Urothelium cell line (cell line): Measurements from ENCODE around the gene TOB2.
"Not testable (repeated sequence)": the region's sequence is repeated elsewhere in the genome, so short reads cannot be mapped to it uniquely, and the experiment has no call there.

Experiments
- DNase-seq: peaks from one replicate; pipeline ENCODE4 v3.0.0; 2011; ENCODE audit warnings: low spot score, mixed read lengths
- FAIRE-seq: peaks from 2 replicates; lab custom pipeline; 2011; peaks lifted over from hg19 to GRCh38; lab: Jason Lieb, UNC

The TOB2 gene

DNA sequence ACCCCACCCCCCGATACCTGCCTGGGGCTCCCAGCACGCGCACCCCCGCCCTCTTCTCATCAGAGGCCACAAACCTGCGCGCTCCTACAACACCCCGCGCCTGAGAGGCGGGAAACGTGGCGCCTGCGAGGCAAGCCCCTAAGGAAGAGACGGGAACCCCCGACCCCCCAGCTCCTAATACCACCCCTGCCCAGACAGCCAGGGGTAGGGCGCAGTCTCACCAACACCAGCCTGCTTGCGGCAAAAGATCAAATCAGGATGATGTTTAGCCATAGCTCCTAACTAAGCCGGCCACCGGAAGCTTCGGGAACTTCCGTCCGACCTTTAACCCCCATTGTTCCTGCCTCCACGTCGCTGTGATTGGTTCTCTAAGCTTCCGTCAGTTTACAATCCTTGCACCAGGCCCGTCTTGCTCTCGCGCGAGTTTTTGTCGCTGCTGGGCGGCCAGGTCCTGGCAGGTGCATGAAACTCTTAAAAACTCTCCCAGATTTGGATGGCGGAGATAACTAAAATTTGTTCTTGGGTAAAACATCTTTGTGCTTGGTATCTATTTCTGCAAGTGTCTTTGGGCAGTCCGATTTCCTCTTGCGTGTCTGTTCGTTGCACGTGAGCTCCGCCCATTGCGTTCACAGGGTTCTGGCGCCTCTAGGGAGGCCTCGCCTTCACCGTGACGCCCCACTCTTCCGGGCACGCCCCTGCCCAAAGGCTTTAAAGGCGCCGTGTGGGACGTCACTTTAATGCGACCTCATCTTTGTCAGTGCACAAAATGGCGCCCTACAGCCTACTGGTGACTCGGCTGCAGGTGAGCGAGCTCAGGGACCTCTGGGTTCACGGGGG lies 22.0 kb upstream of the TOB2 start, which contains the start of the genes ACO2 and PHF5A:
ACO2 (plus strand) TSS at position 737 of the 837 bp plus-strand sequence; CDS start at position 767, 30 bp downstream.
PHF5A (minus strand) TSS at position 312 of the 837 bp plus-strand sequence; CDS start at position 273, 39 bp downstream.
- FAIRE-seq (peak; percentile 88), DNase-seq (peak; percentile 98)

DNA sequence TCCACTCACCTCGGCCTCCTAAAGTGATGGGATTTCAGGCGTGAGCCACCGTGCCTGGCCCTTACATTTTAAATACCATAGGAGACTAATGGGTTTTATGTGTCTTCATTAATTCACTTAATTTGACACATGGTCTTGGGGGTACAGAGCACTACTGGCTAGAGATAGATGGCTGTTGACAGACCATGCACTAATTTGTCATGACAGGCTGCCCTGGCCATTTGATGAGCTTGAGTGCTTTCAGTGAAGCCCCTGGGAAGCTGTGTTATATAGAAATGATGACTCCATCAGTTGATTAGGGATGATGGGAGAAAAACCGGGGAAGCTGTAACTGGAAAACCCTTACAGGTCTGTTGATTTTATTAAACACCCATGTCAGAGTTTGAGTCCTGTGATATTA lies 15.3 kb upstream of the TOB2 start:
- no peak for DNase-seq
- FAIRE-seq, result no peak

DNA sequence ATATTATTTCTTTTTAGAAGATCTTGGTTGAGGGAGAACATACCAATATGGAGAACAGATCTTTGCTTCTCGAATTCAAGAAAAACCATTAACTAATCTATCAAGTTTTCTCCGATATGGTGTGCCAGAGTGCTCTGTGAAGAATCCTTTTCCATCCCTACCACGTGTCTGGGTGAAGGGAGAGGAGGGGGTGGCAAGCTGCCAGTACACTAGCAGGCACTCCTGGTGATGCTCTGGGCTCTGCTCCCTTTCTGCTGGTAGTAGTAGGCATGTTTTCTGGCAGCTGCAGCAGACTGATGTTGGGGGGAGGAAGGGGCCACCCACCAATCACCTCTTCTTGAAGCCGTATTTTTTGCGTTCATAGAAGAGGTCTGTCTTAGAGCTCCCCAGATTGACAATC lies 13.5 kb upstream of the TOB2 start:
- not testable (repeated sequence) for FAIRE-seq, DNase-seq

DNA sequence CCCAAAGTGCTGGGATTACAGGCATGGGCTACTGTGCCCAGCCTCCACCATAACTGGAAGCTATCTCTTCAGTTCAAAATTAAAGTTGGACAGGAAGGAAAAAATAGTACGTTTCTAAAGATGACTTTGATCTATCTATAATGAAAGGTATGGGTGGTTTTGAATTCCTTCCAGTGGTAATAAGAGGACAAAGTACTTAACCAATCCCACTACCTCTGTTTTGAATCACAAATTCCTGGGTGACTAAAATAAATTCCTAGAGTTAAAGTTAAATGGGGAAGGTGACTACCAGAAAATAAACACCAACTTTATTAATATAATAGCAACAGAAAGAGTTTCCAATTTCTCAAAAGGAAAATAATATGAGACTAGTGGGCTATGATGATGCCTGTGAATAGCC lies 12.8 kb upstream of the TOB2 start:
- FAIRE-seq, result no peak

DNA sequence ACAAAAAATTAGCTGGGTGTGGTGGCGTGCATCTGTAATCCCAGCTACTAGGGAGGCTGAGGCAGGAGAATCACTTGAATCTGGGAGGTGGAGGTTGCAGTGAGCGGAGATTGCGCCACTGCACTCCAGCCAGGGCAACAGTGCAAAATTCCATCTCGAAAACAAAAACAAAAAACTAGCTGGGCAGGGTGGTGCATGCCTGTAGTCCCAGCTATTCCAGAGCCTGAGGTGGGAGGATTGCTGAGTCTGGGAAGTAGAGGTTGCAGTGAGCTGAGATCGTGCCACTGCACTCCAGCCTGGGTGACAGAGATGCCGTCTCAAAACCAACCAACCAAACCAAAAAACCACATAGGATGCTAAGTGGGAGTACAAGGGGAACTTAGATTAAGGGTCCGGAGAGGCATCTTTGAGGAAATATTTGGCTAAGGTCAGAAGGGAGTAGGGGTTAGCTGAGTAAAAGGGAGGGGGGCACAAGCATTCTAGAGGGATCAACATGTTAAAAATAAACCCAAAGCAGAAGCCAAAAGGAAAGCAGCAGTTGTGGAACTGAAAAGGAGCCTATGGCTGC lies 11.6 kb upstream of the TOB2 start:
- no peak for DNase-seq
- no peak for FAIRE-seq

More for the DNA sequence above, 12.8 kb upstream of the TOB2 start:
- DNase-seq, result no peak

DNA sequence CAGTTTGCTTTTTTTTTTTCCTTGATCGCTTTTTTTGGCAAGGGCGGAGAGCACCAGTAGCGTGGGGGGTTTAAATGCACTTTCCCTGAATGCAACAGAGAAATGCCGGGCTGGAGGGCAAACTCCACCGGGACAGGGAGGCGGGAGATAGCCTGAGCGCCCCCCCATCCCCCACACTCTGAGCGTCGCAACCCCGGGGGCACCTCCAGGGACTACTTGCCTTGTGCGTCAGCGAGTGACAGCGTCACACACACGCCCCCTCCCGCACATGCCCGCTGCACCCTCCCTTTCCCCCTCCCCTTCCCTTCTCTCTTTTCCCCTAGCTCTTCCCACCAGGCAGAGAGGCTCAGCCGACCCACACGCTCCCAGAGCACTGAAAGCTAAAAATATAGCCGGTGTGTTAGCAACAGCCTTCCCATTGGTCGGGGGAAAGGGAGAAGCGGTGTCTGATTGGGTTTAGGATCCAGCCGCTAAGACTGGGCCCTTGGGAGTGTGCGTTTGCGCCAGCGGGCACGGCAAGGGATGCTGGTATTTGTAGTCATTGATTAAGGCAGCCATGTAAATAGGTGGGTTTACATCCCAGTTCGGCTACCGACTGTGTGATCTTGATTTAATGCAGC lies 1.7 kb upstream of the TOB2 start:
- FAIRE-seq, result peak; percentile 94
- peak; percentile 96 for DNase-seq

DNA sequence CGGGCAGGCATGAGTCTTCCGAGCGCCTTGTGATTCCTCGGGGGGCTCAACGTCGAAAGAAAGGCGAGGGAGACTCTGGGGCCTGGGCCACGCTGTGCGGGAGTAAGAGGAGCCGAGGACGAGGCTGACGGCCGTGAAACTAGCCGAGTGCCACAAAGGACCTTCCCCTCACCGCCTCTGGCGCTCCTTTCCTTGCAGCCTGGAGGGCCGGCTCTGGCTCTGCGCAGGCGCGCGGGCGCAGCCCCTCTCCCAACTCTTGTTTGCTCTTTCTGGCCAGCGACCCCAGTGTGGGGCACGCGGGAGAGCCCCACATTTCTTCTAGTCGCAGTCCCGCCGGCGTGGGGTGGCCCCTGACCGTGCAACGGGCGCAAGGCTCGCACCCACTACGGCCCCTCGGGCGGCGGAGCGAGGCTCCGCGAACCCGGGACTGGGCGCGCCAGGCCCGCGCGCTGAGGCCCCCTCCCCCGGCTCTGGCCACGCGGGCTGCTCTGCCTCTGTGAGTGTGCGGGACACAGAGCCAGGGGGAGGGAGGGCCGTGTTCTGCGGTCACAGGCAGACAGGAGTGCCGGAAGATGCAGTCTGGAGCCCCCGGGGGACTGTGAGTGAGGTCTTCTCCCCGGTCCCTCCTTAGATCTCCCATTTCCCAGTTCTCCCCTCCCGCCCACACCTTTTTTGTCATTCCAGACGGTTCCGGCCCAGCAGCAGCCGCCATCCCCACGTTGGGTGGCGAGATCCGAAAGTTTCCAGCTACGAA lies 1.0 kb upstream of the TOB2 start:
- peak; percentile 56 for DNase-seq
- FAIRE-seq, result no peak

DNA sequence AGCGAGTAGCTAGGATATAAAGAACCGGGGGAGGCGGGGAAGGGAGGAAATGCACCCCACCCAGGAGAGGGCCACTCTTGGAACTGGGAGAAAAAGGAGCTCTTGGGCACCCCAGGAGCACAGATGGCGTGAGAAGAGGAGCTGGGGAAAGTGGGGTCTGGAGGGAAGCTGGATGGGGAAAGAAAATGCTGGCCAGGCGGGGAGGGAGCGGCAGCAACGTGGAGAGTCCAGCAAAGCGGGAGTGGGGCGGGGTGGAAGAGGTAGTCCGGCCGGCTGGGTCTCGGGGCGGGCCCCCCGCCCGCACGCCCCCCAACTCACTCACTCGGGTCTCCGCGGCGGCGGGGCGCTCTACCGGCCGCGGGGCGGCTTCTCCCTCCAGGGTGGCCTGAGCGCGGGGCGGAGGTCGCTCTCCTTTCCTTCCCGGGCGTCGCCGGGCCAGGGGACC lies 522 bp downstream of the TOB2 start:
- no peak for FAIRE-seq
- no peak for DNase-seq

DNA sequence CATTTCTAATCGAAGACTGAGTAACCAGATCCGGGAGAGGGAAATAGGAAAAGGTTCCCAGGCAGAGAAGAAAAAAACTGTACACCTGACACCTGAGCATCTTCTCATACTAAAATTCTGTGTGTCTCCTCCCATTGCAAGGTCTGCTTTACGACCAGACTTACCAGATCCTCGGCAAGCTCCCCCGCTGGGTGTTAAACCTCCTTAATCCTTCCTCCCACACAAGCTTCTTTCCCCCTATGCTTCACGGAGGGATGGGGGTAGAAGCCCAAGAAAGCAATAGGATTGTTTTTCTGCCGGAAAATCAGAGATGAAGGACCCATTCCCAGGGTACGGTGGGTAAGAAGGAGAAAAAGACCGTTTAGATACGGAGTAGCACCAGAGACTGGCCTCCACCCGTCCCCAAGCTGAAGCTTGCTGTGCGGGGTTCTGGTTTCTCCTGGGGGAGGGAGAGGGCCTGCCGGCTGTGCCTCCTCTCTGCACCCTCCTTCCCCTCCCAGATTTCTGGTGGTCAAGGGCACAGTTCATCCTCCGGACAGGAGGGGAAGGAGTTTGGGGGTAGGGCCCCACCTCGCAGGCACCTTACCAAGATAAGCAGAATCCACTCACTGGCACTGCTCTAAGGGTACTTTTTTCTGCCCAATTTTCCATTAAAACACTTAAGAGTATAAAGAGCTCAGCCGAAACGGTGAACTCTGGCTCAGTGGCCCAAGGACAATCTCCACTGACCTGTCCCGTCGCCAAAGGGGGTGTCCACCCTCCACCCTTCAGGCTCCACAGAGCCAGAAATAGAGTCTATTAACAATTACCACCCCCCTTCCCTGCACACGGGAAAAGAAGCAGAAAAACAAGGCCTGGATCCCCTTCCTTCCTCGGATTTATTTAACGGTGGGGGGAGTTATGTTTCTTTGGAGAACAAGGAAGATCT lies 1.2 kb downstream of the TOB2 start:
- FAIRE-seq (no peak), DNase-seq (no peak)

DNA sequence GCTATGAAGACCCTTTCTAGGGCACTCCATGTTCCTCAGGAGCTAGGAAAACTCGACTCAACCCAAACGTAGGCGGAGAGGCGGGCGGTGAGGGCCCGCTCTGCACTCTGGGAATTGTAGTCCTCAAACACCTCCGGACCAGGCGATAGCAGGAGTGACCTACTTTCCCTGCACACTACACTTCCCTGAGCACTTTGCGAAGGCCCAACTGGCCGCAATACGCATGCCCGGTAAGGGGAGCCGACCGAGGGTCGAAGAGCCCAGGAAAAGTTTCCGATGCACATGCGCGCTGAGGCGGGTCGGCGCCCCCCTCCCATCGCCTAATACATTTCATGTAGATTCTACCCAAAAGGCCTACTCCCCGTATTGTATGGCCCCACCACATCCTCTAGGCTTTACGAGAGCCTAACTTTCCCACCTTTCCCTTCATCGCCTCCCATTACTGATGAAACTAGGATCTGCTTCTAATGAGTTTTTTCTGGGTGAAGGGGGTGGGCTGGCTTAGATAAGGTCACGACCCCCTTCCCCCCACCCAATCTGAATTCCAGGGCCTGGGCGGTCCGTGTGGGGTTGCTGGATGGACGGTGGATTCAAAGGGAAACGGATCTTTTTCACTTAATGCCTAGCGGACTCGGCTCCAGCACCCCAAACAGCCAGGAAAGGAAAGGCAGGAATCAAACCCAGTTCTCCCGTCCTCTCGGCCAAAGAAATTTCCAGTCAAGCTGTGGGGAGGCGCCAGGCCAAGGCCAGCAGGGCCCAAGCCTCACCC lies 2.1 kb downstream of the TOB2 start:
- DNase-seq, result peak; percentile 95
- peak; percentile 30 for FAIRE-seq

DNA sequence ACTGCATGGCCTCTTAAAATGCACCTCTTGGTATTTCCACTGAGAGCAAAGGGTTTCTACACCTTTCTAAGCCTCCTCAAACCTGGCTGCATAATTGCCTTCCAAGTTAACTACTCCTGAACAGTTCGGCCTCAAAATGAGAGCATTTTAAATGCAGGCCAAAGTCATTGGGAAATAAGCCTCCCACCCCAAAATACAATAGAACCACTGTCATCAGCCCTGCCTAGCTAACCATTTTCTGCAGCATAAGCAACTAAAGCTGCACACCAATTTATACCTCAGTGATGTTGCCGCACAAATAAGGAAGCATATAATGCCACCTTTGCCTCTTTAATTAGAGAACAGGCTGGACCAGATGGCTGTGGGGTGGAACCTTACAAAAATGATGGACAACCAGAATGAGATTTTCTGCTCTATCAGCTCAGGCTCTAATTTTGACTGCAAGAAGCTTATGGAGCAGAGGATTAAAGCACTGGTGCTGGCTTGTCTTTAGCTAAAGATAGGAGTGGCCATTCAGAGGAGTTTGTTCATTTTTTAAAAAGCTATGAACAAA lies 4.3 kb downstream of the TOB2 start:
- FAIRE-seq, result no peak
- no peak for DNase-seq

DNA sequence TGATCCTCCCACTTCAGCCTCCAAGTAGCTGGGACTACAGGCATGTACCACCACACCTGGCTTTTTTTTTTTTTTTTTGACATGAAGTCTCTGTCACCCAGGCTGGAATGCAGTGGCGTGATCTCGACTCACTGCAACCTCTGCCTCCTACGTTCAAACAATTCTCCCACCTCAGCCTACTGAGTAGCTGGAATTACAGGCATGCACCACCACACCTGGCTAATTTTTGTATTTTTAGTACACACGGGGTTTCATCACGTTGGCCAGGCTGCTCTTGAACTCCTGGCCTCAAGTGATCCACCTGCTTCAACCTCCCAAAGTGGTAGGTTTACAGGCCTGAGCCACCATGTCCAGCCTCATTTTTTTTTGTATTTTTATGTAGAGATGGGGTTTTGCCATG lies 6.1 kb downstream of the TOB2 start:
- not testable (repeated sequence) for DNase-seq, FAIRE-seq

DNA sequence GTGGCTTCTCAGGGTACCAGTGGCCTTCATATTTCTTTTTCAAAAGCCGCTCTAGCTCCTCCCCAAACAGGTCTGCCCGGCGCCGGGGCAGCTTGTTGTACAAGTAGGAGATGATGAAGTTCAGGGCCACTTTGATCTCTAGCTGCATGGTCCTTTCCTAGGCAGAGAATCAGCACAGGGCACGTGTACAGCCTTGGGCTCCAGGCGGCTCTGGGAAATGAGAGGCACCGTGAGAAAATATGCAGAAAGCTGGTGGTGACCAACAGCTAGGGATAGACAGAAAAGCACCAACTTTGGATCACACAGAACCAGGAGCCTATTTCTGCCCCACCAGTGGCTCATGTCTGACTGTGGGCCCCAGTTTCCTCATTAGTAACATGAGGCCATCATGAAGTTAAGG lies 9.4 kb downstream of the TOB2 start:
- no peak for DNase-seq
- no peak for FAIRE-seq

DNA sequence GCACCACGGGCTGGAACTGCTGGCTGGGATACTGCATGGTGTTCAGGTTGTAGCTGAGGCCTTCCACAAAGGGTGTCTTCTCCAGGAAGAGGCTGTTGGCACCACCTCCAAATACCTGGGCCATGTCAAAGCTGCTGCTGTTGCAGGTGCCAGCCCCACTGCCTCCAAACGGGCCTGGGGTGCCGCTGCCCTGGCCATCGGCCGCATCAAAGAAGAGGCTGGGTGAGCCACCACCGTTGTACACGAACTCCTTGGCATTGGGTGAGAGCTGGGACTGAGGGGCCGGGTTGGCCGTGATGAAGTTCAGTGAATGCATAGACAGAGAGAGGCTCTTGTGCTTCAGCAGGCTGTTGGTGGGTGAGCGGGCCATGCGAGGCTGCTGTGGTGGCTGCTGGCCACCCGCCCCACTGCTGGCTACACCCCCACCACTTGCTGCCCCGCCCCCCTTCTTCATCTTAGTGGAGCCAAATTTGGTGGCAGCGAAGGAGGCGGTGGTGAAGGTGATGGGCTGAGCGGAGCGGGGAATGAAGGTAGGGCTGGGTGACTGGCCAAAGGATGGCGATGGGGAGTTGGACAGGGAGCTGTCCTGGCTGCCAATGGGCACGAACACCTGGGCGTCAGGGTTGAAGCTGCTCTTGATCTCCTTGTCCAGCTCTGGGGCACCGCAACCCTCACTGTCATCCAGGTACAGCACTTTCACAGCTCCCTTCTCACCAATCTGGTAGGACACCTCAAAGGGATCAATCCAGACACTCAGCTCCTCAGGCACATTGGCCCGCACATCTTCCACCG lies 10.1 kb downstream of the TOB2 start:
- FAIRE-seq, result no peak
- no peak for DNase-seq

DNA sequence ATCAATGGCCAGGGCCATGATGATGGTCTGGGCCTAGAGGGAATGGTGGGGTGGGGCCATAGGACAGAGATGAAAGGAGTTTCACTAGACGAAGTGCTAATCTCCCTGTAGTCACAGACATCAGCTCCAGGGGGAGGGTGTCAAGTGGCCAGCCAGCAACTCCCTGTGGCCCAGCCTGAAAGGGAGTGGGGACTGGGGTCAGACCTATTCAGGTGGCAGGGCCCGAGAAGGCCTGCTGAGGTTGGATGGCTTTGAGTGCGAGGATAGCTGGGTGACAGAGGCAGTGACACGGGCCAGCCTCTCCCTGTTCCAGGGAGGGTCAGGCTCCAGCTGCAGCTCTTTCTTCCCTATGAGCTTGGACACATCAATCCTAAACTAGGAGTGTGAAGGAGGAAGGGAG lies 11.0 kb downstream of the TOB2 start:
- FAIRE-seq, result no peak
- no peak for DNase-seq

DNA sequence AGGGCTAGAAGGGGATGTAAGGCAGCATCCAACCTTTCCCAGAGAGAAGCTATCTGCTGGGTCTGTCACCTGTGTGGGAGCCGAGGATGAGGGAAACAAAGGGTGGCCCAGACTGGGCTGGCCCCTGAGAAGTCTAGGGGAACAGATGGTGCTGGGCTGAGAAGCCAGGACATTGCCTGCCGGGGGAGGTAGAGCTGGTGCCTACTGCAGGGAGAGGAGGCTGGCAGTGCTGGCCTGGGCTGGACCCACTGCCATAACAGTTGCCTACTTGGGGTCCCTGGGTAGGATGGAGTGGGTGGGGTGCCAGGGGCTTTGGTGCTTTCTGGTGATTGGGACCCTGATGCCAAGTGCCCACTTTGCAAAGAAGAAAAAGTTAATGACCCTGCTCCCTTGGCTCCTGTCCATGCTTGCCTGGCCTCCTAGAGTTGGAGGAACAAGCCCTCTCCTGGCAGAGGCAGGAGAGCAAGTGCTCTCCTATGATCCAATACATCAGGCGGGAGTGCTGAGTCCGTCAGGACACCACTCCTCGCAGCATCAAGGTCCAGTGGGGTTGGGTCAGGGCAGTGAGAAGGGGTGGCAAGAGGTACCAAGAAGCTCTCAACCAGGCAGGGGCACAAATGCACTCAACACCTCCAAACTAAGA lies 12.1 kb downstream of the TOB2 start:
- peak; percentile 73 for FAIRE-seq
- not testable (repeated sequence) for DNase-seq

DNA sequence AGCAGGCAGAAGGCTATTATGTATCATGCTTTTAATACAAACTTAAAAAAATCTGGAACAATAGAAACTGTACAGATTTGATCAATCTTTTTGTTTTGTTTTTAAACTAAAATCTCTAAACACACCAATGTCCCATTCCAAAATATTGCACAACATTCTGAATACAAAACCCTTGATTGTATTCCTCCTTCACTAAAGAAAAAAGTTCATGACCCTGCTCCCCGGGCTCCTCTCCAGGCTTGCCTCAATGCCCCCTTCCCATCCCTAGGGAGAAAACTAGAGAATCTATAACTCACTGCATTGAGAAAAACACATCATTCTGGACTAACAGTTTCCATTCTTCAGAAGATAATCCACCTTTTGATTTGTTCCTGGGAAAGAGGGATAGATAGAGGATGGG lies 13.1 kb downstream of the TOB2 start:
- not testable (repeated sequence) for DNase-seq, FAIRE-seq

DNA sequence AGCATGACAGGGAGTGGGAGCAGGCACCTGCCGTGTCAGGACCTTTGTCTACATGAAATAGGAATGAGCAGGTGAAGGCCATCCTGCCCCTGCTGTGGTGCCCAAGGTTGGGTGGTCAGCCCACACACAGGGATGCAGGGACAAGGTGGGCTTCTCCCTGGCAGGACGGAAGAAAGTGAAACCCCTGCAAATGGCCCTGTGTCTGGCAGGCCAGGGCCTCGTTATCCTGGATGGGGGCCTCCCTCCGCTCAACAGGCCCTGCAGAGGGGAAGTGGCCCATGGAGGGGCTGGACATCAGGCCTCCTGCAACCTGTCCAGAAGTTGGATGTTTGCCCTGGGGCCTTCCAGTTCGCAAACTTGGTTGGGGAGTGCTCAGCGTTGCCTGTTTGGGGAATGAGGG lies 14.9 kb downstream of the TOB2 start:
- DNase-seq (no peak), FAIRE-seq (no peak)
